ENCODE measurements around the gene CAMK4. TPM values are rescaled to one million over a fixed set of nuclear protein-coding genes. Genes with fewer than 3 reads are reported as not detected.
A peak's percentile ranks its signal among the peaks of the same experiment; 100 is the strongest.

The CAMK4 gene
- total RNA-seq, 1 donor from 2014 or later, result 2.7 TPM

- TF ChIP-seq, protein P1, sequence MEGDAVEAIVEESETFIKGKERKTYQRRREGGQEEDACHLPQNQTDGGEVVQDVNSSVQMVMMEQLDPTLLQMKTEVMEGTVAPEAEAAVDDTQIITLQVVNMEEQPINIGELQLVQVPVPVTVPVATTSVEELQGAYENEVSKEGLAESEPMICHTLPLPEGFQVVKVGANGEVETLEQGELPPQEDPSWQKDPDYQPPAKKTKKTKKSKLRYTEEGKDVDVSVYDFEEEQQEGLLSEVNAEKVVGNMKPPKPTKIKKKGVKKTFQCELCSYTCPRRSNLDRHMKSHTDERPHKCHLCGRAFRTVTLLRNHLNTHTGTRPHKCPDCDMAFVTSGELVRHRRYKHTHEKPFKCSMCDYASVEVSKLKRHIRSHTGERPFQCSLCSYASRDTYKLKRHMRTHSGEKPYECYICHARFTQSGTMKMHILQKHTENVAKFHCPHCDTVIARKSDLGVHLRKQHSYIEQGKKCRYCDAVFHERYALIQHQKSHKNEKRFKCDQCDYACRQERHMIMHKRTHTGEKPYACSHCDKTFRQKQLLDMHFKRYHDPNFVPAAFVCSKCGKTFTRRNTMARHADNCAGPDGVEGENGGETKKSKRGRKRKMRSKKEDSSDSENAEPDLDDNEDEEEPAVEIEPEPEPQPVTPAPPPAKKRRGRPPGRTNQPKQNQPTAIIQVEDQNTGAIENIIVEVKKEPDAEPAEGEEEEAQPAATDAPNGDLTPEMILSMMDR (IDR thresholded peaks at IDR 0.05), result no peak
- ATAC-seq, result no peak
- Histone ChIP-seq H3K36me3 (no peaks in the 10 kb centered on the region), H3K9me3 (no peaks in the 10 kb centered on the region), H3K27ac (no peak overlapping the region), H3K27me3 (ENCODE audit: low read depth) (no peaks in the 10 kb centered on the region), H3K4me1 (no peaks in the 10 kb centered on the region), H3K4me3 (no peak overlapping the region)
- intact Hi-C loops (cut with DNase I), result no loop called here
- no peak for DNase-seq
These were observed 245.2 kb downstream of the CAMK4 start for GRCh38 chr5:111469293-111469896.

GRCh38 chr5:111469903-111470302 lies 245.7 kb downstream of the CAMK4 start:
- DNase-seq (no peak), ATAC-seq (no peak)
- Histone ChIP-seq H3K36me3 (no peaks in the 10 kb centered on the region), H3K9me3 (no peaks in the 10 kb centered on the region), H3K4me3 (no peak overlapping the region), H3K27ac (no peak overlapping the region), H3K27me3 (ENCODE audit: low read depth) (no peaks in the 10 kb centered on the region), H3K4me1 (no peaks in the 10 kb centered on the region)
- intact Hi-C loops (cut with DNase I), result no loop called here
- TF ChIP-seq, protein P1 (IDR thresholded peaks at IDR 0.05), result no peak

DNA sequence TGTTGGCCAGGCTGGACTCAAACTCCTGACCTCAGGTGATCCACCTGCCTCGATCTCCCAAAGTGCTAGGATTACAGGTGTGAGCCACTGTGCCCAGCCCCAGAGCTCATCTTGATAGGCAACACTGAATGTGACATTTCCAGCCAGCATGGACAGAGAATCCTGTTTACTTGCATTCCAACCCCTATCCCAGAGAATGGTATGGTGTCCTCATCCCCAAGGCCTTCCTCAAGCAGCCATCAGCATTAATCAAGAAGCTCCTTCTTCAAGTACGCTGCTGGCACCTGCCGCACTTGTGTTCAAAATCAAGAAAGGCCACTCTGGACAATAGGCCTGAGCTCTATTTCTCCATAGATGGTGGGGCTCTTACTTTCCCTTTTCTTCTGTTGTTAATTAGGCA lies 247.9 kb downstream of the CAMK4 start:
- H3K27ac ChIP-seq, result no peak overlapping the region
- no peak overlapping the region for H3K4me3 ChIP-seq
- no peaks in the 10 kb centered on the region for H3K36me3 ChIP-seq
- peak in 1 of 2 donors; percentile 11 for ATAC-seq
- intact Hi-C loops (cut with DNase I), result no loop called here
- TF ChIP-seq, protein P1 (IDR thresholded peaks at IDR 0.05), result no peak
- H3K4me1 ChIP-seq, result no peaks in the 10 kb centered on the region
- DNase-seq, result no peak
- H3K9me3 ChIP-seq, result no peaks in the 10 kb centered on the region
- H3K27me3 ChIP-seq (ENCODE audit: low read depth), result no peaks in the 10 kb centered on the region

DNA sequence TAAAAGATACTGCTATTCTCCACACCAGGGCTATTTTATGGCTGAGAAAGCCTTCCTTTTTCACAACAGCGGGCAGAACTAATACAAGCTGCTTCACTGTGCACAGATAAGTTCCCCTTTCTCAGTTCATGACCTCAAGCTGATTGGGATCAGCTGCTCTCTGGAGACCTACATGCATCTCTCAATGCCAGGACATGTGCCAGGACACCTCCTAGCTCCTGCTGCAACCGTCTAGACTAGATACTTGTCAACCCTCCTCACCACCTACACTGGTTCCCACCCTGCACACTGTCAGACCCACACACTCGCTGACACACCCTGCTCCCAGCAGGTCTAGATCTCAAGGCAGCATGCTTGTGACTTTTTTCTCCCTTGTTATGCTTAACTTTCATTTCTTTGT lies 248.4 kb downstream of the CAMK4 start:
- TF ChIP-seq, protein P1 (IDR thresholded peaks at IDR 0.05), result no peak
- intact Hi-C loops (cut with DNase I), result no loop called here
- Histone ChIP-seq H3K4me1 (no peaks in the 10 kb centered on the region), H3K36me3 (no peaks in the 10 kb centered on the region), H3K9me3 (no peaks in the 10 kb centered on the region), H3K27me3 (ENCODE audit: low read depth) (no peaks in the 10 kb centered on the region), H3K27ac (no peak overlapping the region), H3K4me3 (no peak overlapping the region)
- DNase-seq, result no peak
- peak; percentile 39 to 79 for ATAC-seq

DNA sequence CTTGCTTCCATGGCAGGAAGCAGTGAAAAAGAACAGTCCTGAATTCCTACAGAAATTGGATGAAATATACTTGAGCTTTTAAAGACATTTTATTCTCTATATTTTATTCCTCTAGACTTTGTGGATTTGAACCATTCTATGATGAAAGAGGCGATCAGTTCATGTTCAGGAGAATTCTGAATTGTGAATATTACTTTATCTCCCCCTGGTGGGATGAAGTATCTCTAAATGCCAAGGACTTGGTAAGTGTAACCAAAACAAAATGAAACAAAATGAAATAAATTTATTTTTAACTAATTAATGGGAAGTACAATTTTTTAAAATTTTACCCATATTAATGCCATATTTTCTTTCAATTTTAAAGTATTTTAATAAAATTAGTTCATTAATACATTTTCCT lies 254.1 kb downstream of the CAMK4 start:
- DNase-seq, result no peak
- Histone ChIP-seq H3K36me3 (no peaks in the 10 kb centered on the region), H3K4me3 (no peak overlapping the region), H3K27ac (no peak overlapping the region), H3K4me1 (no peaks in the 10 kb centered on the region), H3K27me3 (ENCODE audit: low read depth) (no peaks in the 10 kb centered on the region), H3K9me3 (no peaks in the 10 kb centered on the region)
- TF ChIP-seq, protein P1 (IDR thresholded peaks at IDR 0.05), result no peak
- no peak for ATAC-seq
- intact Hi-C loops (cut with DNase I), result no loop called here

All from lower lobe of right lung (tissue), 2 donors.